ENCODE results near the gene MAPK8IP2.
A peak's percentile ranks its signal among the peaks of the same experiment; 100 is the strongest.
"Not testable (repeated sequence)": the region's sequence is repeated elsewhere in the genome, so short reads cannot be mapped to it uniquely, and the experiment has no call there.

MAPK8IP2 gene

DNA sequence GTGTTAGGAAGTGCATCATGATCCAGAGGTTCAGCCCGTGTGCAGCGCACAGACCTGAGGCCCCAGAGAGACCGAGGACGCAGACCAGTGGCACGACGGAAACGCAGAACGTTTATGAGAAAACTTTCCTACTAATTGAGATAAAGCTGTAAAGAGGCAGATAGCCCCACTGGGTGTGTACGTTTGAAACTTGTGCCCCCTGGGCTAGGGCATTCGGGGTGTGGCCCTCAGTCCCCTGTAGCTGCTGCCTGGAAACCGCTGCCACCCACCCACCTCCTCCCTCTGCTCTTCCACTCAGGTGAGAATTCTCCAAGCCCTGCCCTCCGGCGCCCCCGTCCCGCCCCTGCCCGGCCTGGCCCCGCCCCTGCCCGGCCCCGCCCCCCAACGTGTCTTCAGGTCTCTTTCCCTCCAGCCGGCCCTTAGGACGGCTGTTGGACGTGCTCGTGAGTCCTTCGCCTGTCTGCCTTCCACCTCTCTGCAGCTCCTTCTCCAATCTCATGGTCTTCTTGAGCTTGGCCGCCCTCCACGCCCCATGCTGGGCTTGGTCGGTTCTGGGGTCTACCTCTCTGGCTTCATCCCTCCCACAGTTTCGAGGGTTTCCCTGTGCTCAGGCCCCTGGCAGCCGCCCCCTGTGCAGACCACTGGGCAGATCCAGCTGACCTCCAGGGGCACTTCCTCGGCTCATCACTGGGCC is 12.1 kb downstream of the MAPK8IP2 start:
- no peak for DNase-seq (ENCODE audit: low spot score)

DNA sequence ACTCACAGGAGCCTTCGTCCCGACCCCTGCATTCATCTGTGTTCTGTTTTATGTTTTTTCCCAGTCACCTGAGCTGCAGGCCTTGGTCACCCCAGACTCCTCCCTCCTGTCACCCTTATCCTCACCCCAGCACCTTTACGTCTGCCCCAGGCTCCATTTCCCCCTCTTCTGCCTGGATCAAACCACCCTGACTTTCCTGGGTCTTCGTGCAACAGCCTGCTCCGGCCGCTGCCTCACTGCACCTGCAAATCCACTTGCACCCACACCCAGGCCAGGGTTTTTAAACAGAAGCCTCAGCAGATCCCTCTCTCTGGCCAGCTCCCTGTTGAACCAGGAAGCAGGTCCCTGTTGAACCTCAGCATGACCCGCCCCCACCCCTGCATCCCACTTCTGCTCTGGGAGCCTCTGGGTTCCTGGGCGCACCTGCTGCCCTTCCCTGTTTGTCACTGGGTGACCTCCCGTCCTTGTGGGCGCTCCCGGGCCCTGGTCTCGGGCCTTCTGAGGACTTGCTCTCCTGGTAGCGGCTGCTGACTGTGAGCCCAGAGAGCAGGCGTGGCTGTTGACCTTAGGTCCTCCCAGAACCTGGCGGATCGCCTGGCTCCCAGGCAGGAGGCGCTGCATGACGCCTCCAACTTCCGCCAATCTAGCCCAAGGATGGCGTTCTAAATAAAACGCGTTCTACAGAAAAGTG is 12.8 kb downstream of the MAPK8IP2 start:
- DNase-seq (ENCODE audit: low spot score) = peak; percentile 14

DNA sequence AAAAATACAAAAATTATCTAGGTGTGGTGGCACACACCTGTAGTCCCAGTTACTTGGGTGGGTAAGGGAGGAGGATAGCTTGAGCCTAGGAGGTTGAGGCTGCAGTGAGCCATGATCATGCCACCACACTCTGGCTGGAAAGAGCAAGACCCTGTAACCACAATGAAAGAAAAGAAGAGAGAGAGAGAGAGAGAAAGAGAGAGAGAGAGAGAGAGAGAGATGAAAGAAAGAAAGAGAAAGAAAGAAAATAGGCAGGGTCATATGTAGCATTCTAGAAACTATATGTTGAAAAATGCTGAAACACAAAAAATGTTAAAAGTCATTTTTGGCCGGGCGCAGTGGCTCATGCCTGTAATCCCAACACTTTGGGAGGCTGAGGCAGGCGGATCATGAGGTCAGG is 13.7 kb downstream of the MAPK8IP2 start:
- DNase-seq (ENCODE audit: low spot score) = not testable (repeated sequence)

DNA sequence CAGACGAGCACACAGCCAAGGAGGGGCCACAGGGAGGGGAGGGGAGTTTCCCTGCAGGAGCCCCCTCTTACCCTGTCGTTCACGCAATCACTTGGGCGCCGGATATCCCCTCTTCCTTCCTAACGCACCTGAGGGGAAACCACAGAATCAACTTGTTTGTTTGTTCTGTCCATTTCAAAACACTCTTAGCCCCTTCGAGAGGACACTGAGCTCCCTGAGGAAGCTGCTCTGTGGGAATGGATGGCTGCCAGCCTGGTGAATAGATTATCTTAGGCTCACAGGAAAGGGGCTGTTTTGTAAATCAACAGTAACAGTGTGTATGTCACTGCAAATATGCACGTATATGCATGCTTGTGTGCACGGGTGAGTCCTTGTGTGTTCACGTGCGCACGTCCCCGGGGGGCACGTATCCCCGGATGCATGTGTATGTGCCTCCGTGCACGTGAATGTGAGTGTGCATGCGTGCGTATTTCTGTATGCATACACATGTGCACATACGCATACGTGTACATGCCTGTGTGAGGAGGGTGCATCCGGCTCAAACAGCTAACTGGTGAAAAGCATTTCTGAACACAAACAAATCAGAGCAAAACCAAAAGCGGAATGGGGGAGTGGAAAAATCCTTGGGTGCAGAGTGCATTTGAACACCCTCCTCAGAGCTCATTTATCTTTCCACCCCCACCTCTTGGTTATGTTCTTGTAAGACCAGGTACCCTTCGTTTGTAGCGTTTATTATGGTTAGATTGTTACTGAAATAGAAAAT is 20.2 kb downstream of the MAPK8IP2 start:
- DNase-seq (ENCODE audit: low spot score) = peak; percentile 81

DNA sequence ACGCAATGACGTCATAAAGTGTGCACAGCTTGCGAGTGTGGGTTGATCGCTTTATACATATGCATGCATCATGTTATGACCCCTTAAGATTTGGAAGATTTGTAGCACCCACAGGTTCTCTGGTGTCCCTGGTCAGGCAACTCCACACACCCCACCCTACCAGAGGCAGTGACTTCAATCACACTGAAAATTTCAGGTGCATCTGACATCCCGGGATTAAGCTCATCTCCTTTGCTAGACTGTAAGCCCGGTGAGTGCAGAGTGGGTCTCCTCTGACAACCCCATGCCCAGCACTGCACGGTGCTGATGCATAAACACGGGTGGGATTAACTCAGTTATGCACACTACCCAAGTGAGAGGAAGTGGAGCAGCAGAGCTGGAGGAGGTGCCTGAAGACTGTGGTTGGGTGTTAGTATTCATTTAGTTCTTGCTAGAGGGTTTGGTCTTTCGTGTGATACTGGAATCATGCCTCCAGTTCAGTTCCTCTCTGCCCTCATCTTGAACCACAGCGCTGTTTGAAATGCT is 20.8 kb downstream of the MAPK8IP2 start:
- no peak for DNase-seq (ENCODE audit: low spot score)

DNA sequence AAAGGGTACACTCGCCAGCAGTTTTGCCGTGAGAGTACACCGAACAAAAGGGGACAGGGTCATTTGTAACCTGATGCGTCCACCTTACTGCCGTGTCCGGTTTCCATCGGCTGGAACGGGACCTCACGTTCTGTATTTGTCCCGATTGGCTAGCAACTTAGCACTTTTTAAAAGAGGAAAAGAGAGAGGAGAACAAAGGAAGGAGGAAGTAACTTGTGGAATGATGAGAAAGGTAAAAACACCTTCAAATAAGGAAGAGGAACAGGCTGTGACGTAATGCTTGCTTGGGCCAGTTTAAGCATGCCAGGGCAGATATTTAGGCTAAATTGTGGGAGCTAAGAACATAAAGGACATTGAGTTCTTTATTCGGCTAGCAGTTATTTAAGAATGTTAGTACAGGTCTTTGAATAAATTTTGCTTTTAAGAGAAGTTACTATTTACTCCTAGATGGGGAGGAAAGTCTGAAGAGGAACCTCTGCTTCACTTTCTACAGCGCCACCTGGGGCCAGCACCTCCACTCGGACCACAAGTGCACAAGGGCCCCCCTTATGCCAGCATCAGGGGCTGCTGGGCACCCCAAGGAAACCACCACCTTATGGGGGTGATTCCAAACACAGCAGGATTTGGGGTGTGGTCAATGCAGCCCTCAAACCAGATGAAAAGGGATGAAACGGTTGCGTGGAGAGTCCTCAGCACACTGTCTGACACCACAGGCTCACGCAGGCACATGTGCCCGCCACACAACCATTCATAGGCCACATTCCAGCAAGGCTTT is 21.5 kb downstream of the MAPK8IP2 start:
- DNase-seq (ENCODE audit: low spot score) = no peak

DNA sequence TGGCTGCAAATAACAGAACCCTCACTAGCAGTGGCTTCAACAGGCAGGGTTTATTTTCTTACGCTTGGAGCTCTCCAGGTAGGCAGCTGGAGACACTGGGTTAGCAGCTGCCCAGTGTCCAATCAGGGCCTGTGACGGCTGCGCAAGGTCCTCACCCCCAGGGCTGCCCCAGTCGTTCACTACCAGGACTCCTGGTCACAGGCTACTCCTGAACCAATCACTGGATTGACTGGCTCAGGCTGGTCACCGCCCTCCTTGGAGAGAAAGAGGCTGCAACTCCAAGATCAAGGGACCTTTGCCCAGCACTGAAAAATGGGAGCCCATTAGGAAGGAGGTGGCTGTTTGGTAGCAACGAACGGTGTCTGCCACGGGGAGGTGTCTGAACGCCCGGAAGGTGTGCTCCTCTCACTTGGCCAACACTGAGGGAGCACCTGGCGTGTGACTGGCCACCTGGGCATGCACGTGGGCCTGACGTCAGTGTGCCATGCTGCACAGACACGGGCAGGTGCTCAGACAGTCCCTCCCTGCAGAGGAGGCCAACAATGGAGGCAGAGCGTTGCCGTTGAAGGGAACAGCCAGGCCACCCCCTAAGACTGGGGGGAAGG is 22.2 kb downstream of the MAPK8IP2 start:
- peak; percentile 25 for DNase-seq (ENCODE audit: low spot score)

DNA sequence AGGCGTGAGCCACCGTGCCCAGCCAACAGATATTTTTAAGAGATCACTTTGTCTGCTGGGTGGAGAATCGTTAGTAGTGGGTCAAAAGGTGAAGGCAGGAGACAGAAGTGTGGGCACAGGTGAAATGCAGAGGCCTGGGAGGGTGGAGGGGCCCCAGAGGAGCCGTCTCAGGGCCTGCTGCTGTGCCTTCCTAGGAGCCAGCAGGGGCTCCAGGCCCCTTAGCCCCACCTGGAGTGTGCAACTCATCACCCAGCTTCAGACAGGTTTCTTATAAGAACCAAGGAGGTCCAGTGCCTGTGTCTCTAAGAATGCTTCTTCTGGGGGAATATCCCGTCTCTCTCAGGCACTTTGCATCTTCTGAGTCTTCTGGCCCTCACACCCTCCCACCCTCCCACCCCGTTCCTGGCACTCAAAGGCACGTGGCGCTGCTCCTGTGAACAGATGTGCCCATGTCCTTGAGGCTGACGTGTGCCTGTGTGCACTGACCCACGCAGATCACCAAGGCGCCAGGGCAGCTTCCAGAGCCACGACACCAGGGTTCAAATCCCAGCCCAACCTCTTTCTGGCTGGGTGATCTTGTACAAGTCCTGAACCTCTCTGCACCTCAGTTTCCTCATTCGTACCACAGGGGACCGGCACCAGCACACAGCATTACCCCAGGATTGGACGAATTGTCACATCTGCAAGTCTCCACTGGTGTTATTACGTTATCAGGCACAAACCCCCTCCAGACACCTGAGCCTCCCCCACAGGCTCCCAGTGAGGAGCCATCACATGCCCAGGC is 23.9 kb downstream of the MAPK8IP2 start:
- DNase-seq (ENCODE audit: low spot score) = no peak

DNA sequence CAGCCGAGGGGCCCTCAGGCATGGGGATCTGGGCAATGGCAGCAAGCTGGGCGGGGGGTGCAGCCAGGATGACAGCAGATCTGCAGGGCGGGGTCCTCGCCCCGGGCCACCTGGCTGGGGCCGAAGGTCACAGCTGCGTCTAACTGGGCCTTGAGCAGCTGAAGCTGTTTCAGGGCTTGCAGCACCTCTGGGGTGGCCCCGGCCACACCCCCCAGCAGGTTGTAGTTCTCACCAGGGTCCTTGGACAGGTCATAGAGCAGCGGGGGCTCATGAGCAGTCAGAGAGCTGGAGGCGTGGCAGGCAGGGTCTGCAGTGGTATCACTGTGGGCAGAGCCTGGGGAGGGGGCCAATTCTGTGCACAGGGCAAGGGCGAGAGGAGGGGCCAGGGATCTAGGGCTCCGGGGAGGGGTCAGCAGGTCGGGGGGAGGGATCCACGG is 24.6 kb downstream of the MAPK8IP2 start:
- DNase-seq (ENCODE audit: low spot score) = no peak

DNA sequence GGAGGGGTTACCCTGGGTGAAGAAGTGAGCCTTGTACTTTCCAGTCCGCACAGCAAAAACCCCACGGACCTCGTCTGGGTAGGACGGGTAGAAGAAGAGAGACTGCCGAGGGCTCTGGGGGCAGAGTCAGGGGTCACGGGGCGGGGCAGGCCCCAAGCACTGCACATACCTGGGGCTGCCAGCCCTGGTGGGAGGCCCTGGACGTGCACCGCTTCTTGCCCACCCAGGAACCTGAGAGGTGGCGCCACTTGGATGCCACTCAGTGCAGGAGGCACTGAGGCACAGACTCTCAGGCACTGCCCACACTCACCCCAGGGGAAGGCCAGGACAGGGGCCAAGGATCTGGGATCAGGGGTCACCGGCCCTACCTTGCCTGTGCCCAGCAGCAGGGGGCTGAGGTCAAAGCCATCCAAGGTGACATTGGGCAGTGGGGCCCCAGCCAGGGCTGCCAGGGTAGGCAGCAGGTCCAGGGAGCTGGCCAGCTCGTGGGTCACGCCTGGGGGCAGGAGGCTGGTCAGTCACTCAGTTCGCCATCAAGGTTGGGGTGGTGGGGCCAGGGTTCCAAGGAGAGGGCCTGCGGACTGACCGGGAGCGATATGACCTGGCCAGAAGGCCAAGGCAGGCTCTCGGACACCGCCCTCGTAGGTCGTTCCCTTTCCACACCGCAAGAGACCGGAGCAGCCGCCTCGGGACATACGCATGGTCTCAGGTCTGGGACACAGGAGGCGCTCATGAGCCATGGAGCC is 25.1 kb downstream of the MAPK8IP2 start:
- no peak for DNase-seq (ENCODE audit: low spot score)

DNA sequence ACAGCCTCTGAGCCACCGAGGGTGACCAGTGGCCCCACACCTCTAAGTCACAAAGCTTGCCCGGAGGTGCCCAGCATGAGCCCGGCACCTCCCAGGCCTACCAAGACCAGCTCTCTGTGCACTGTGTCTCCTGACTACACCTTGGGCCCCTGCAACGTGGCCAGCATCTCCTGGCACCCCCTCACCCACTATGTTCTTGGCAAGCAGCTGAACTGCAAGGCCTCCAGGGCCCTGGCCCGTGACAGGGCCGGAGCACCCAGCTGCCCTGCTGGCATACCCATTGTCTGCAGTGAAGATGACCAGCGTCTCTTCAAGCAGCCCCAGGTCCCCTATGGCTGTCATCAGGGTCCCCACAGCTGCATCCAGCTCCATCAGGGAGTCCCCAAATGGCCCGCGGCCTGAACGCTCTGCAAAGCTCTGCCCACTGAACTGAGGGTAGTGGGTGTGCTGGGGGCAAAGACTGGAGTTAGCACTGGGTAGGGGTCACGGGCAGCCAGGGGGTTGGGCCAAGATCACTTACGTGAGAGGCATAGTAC is 25.8 kb downstream of the MAPK8IP2 start:
- no peak for DNase-seq (ENCODE audit: low spot score)

DNA sequence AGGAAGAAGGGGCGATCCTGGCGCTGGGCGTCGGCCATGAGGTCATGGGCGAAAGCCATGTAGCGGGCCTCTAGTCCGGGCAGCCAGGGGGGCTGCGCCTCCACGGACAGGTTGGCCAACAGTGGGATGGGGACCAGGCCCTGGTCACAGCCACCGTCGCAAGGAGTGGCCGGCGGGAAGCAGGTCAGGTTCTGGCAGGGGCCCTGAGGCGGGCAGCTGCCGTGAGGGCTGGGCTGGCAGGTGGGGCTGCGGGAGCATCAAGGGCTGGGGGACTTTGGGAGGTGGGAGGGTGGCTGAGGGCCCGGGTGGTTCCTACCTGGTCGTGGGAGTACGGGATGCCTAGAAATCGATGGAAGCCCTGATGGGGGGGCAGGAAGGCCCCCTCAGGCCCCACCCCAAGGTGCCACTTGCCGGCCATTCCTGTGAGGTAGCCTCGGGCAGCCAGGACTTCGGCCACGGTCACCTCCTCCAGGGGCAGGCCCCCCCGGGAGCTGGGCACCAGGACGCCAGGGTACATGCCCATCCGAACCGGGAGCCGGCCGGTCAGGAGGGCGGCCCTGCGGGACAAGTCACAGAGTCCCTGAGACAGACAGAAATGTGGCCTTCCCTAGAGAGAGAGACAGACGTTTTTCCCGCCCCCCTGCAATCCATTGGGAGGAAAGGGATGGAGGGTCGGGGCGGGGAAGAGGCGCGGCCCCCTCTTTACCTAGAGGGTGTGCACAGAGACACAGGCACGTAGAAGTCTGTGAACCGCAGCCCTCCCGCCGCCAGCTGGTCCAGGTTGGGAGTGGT is 26.5 kb downstream of the MAPK8IP2 start:
- no peak for DNase-seq (ENCODE audit: low spot score)

DNA sequence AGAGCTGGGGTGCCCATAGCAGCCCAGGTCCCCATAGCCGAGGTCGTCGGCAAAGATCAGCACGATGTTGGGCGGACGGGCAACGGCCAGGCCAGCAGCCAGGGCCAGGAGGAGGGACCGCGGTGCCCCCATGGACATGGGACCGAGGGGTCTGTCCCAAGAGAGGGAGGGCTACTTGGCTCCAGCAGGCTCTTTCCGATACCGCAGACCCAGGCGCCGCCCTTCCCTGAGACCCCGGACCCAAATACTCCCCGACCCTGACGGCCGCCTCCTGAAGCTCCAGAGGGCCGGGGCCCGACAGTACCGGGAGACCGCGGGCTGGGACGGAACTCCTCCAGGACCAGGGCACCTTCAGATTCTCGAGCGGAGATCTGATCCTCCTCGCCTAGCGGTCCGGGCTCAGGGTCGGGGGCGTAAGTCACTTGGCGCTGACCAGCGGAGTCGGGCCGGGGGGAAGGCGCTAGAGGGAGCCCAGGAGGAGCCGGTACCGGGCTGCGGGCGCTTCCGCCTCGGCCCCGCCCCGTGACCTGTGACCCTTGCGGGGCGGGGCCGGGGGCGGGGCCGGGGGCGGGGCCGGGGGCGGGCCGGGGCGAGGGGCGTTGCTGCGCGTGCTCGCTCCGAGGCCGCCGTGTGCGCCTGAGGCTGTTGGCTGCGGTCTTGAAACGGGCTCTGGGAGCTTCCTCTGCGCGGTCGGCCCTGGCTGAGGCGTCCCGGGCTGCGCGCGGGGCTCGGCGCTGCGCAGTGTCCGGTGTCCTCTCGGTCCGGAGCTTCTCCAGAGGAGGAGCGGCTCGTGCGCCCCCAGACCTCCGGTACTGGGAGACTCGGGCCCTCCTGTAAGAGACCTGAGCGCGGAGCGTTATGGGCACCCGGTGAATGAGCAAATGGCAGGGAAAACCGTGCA is 27.3 kb downstream of the MAPK8IP2 start, which contains the start of gene ARSA:
Gene ARSA, minus strand, starts transcription at position 511 of the 901 bp plus-strand sequence. Its CDS starts 373 bp downstream, at position 138.
- DNase-seq (ENCODE audit: low spot score) = peak; percentile 97

DNA sequence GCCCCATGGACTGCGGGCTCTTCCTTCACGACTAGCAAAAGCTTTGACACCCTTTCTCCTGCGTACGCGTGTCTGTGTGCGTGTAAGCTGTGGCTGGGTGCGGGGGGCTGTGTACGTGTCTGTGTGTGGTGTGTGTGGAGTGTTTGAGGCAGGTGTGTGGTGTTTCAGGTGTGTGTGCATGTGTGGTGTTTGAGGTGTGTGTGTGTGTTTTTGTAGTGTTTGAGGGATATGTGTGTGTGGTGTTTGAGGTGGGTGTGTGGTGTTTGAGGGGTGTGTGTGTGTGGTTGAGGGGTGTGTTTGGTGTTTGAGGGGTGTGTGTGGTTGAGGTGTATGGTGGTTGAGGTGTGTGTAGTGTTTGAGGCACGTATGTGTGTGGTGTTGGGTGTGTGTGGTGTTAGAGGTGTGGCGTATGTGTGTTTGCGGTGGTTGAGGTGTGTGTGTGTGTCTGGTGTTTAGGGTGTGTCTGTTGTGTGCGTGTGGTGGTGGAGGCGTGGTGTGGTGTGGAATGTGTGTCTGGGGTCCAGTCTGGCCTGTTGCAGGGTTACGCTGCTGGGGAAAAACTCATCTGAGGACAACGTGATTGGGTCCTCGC is 28.0 kb downstream of the MAPK8IP2 start:
- no peak for DNase-seq (ENCODE audit: low spot score)

DNA sequence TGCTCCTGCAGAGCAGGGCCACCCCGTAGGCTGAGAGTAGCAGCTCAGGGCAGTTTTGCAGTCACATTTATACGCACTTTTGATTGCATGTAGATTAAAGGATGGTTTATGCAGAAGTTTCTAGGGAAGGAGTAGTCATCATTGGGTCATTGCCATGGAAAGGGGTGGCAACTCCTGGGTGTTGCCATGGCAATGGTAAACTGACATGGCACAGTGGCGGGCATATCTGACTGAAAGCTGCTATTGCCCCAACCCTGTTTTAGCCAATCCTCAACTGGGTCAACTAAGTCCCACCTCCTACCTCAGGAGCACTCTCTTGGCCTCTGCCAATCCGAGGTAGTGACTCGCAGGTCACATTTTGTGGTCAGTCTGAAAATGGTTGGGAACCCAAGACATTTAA is 29.8 kb downstream of the MAPK8IP2 start:
- DNase-seq (ENCODE audit: low spot score) = no peak

DNA sequence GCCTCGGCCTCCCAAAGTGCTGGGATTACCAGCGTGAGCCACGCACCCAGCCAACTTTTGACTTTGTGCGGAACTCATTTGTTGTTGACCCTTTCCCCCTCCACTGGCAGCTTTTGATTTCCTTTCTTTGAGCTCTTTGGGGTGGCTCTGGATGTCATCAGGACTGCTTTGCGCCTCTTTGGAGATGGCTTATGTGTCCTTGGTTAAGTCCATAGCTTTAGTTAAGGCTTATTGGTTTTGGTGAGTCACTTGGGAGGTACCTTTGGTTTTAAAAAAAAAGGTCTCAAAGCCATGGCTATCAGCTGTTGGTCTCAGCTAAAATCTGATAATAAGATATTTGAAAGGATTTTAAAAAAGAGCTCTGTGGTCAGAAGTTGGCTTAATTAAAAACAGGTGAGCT is 32.5 kb downstream of the MAPK8IP2 start:
- DNase-seq (ENCODE audit: low spot score) = no peak

DNA sequence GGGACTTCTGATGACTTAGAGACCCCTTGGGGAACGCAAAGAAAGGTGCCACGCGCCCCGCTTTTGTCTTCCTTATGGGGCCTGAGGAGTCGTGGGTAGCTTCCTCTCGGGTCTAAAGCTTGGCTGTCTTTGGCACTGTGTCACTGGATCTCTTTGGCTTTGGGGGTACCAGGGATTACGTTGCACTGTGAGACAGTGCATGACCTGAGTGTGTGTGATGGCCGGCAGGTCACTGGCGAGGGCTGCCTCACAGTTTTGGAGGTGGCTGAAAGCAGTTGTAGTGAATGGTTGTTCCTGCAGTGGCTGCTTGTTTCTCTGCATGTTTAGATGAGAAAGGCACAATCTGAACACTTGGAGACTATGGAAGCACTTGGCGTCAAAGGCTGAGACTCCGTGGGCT is 33.2 kb downstream of the MAPK8IP2 start:
- DNase-seq (ENCODE audit: low spot score) = no peak
